Type B pancreatic cell (in vitro differentiated cells): ENCODE results near the gene DGKZ. TPM values are rescaled to one million over a fixed set of nuclear protein-coding genes. Genes with fewer than 3 reads are reported as not detected.

Experiments used
- DNase-seq: peaks from one replicate; pipeline ENCODE4 v3.0.0; 2021; ENCODE audit warnings: mixed read lengths; ENCODE audit not compliant: unreplicated experiment; ENCODE audit errors: extremely low spot score
- H3K27ac Mint-ChIP-seq: 2 replicates; pipeline ENCODE4 v1.8.0; 2021; ENCODE audit warnings: mild to moderate bottlenecking, mixed read lengths
- H3K27me3 Mint-ChIP-seq: 2 replicates; pipeline ENCODE4 v1.8.0; 2021; ENCODE audit warnings: mixed read lengths
- H3K36me3 Mint-ChIP-seq: 2 replicates; pipeline ENCODE4 v1.8.0; 2021; ENCODE audit warnings: mixed read lengths
- H3K4me1 Mint-ChIP-seq: one replicate; pipeline ENCODE4 v1.8.0; 2021; ENCODE audit warnings: mixed read lengths; ENCODE audit not compliant: unreplicated experiment
- H3K4me3 Mint-ChIP-seq: 2 replicates; pipeline ENCODE4 v1.8.0; 2021; ENCODE audit warnings: mild to moderate bottlenecking, mixed read lengths
- H3K9me3 Mint-ChIP-seq: 2 replicates; pipeline ENCODE4 v1.8.0; 2021; ENCODE audit warnings: mixed read lengths
- CTCF ChIP-seq: fragments of 200-600 bp; sonication (generic); conservative IDR thresholded peaks from 2 replicates; pipeline ENCODE4 v1.5.0; 2021; ENCODE audit warnings: antibody characterized with exemption, mild to moderate bottlenecking
- total RNA-seq: library from RNA; stranded (reverse); gene quantifications from 2 replicates; pipeline ENCODE4 v1.2.1, GENCODE V29; 2021; ENCODE audit warnings: low replicate concordance

DGKZ gene
- total RNA-seq, 1 donor from 2014 or later, result 50.0 TPM

DNA sequence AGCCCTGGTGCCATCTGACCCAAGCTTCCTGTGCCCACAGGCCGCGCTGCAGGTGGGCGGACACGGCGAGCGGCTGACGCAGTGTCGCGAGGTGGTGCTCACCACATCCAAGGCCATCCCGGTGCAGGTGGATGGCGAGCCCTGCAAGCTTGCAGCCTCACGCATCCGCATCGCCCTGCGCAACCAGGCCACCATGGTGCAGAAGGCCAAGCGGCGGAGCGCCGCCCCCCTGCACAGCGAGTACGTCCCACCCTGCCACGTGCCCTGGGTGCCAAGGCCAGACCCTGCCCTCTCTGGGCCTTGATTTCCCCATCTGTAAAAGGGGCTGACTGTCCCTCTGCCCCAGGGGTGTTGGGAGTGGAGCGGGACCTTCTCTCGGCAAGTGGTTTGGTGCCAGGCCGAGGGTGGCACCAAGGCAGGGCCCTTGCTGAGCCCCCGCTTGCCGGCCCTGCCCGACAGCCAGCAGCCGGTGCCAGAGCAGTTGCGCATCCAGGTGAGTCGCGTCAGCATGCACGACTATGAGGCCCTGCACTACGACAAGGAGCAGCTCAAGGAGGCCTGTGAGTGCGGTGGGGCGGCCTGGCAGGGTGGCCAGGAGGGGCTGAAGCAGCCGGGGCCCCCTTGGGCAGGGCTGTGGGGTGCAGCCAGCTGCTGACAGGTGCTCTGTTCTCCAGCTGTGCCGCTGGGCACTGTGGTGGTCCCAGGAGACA, 28.3 kb downstream of the DGKZ start:
- TF ChIP-seq CTCF, result no peak
- no peaks in the 10 kb centered on the region for H3K9me3 Mint-ChIP-seq
- peaks cover 5% of the 10 kb centered on the region for H3K36me3 Mint-ChIP-seq
- no peak for DNase-seq
- peaks cover 3% of the 10 kb centered on the region for H3K4me1 Mint-ChIP-seq
- H3K27ac Mint-ChIP-seq, result no peak overlapping the region
- no peak overlapping the region for H3K4me3 Mint-ChIP-seq
- no peaks in the 10 kb centered on the region for H3K27me3 Mint-ChIP-seq

DNA sequence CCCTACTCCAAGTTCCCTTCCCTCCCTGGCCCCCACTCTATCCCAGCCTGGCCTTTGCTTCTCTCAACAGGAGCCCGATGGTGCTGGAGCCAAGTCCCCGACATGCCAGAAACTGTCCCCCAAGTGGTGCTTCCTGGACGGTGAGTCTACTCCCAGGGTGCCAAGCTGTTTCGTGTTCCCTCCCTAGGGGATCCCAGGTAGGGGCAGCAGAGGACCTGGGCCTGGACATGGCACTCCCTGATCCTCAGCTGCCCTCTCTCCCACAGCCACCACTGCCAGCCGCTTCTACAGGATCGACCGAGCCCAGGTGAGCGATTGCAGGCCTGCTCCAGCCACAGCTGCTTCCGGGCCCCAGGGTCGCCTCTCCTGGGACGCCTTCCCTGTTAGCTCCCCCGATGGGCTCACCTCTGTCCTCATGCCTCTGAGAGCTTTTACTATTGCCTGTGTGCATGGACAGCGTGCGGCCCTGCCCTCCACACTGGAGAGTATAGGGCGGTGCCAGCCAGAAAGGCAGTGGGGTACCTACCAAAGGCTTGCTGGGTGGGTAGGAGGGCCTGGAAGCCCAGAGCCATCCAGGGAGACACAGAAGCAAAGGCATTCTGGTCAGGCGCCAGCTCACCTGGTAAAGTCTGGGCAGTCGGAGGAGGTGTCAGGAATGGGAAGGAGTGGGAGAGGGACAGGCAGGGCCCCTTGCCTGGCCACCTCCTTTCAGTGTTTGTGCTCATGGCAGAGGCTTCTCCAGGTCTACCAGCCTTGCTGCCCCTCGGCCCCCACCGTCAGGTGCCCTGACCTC, 29.2 kb downstream of the DGKZ start:
- H3K4me1 Mint-ChIP-seq, result peaks cover 3% of the 10 kb centered on the region
- no peak for DNase-seq
- no peak overlapping the region for H3K27ac Mint-ChIP-seq
- no peaks in the 10 kb centered on the region for H3K27me3 Mint-ChIP-seq
- H3K9me3 Mint-ChIP-seq, result no peaks in the 10 kb centered on the region
- TF ChIP-seq CTCF, result no peak
- no peak overlapping the region for H3K4me3 Mint-ChIP-seq
- H3K36me3 Mint-ChIP-seq, result peaks cover 5% of the 10 kb centered on the region

DNA sequence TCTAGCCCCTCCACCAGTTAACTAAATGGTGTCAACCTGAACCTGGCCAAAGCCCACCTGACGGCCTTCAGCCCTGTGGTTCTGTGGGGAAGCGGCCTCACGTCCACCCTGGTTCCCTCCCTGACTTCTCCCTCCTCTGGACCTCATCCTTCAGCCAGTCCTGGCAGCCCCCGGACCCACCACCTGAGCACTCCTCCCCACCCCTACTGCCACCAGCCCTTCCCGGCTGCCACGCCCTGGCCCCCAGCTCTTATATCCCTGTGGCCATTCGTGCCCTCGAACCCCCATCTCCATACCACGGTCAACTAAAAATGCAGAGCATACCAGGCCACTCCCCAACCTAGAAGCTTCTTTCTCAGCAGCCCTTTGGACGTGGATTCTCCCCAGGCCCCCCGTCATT, 30.0 kb downstream of the DGKZ start:
- no peak for DNase-seq
- H3K9me3 Mint-ChIP-seq, result no peaks in the 10 kb centered on the region
- H3K4me1 Mint-ChIP-seq, result peaks cover 3% of the 10 kb centered on the region
- H3K27ac Mint-ChIP-seq, result no peak overlapping the region
- H3K36me3 Mint-ChIP-seq, result peaks cover 5% of the 10 kb centered on the region
- no peaks in the 10 kb centered on the region for H3K27me3 Mint-ChIP-seq
- no peak overlapping the region for H3K4me3 Mint-ChIP-seq
- TF ChIP-seq CTCF, result no peak

DNA sequence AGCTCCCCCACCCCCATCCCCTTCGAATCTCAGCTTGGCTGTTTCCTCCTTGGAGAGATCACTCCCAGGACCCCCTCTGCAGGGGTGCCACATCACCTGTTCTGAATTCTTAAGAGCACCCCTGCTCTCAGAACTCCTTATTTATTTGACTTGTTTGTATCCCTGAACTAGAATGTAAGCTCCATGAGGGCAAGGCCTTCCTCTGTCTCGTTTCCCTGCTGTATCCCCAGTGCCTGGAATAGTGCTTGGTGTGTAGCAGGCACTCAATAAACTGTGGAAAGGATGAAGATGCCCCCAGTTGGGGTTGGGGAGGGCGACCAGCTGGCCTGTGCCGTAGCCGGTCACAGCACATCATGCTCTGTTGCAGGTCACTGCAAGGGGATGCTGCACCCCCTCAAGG, 30.6 kb downstream of the DGKZ start:
- no peaks in the 10 kb centered on the region for H3K27me3 Mint-ChIP-seq
- peaks cover 3% of the 10 kb centered on the region for H3K4me1 Mint-ChIP-seq
- no peak for DNase-seq
- H3K27ac Mint-ChIP-seq, result no peak overlapping the region
- H3K4me3 Mint-ChIP-seq, result no peak overlapping the region
- TF ChIP-seq CTCF, result no peak
- H3K9me3 Mint-ChIP-seq, result no peaks in the 10 kb centered on the region
- H3K36me3 Mint-ChIP-seq, result peaks cover 5% of the 10 kb centered on the region

GRCh38 chr11:46378296-46378695, 31.0 kb downstream of the DGKZ start:
- H3K36me3 Mint-ChIP-seq, result peaks cover 5% of the 10 kb centered on the region
- H3K9me3 Mint-ChIP-seq, result no peaks in the 10 kb centered on the region
- H3K4me1 Mint-ChIP-seq, result peaks cover 3% of the 10 kb centered on the region
- no peak overlapping the region for H3K4me3 Mint-ChIP-seq
- no peaks in the 10 kb centered on the region for H3K27me3 Mint-ChIP-seq
- no peak for DNase-seq
- H3K27ac Mint-ChIP-seq, result peak overlapping the region; percentile 65
- no peak for TF ChIP-seq CTCF
